K562 (cell line): Measurements from ENCODE around the gene TRMT2A. TPM values are rescaled to one million over a fixed set of nuclear protein-coding genes. Genes with fewer than 3 reads are reported as not detected.

ENCODE experiments used
- GABPA ChIP-seq: fragments of 200-800 bp; sonication (Bioruptor generic); conservative IDR thresholded peaks from 2 replicates; pipeline ENCODE4 v1.6.1; 2016; ENCODE audit warnings: low read depth, missing genetic modification characterization, missing compliant biosample characterization
- MGA ChIP-seq: fragments of 450-650 bp; IDR thresholded peaks from 2 replicates; pipeline ENCODE4 v1.6.1; 2016; ENCODE audit warnings: mild to moderate bottlenecking, moderate library complexity
- POLR2AphosphoS2 ChIP-seq: IDR thresholded peaks from 2 replicates; pipeline ENCODE4 v1.6.1; 2012; ENCODE audit warnings: low read length, improper control_type of control experiment
- RBFOX2 ChIP-seq: fragments of 200-400 bp; formaldehyde crosslinking; IDR thresholded peaks from 2 replicates; pipeline ENCODE4 v1.6.1; 2017; ENCODE audit warnings: low read depth, mild to moderate bottlenecking, low read length, moderate library complexity
- USF2 ChIP-seq: sonication (generic); formaldehyde crosslinking; IDR thresholded peaks from 2 replicates; pipeline ENCODE4 v1.5.0; 2020; ENCODE audit warnings: missing genetic modification reagents
- ZKSCAN8 ChIP-seq: fragments of 200-800 bp; sonication (Bioruptor generic); IDR thresholded peaks from 2 replicates; pipeline ENCODE4 v1.6.1; 2016; ENCODE audit warnings: missing genetic modification characterization, missing compliant biosample characterization
- ZNF444 ChIP-seq: fragments of 250-450 bp; sonication (Bioruptor Pico); IDR thresholded peaks from 2 replicates; pipeline ENCODE4 v1.4.0; 2020; ENCODE audit warnings: mild to moderate bottlenecking, moderate library complexity
- ZNF445 ChIP-seq: fragments of 250-450 bp; sonication (Bioruptor Pico); IDR thresholded peaks from 2 replicates; pipeline ENCODE4 v1.4.0; 2020; ENCODE audit warnings: low read depth, mild to moderate bottlenecking, moderate library complexity
- ZNF518B ChIP-seq: fragments of 250-450 bp; sonication (Bioruptor Pico); IDR thresholded peaks from 2 replicates; pipeline ENCODE4 v1.5.0; 2021; ENCODE audit warnings: mild to moderate bottlenecking, moderate library complexity
- ZNF583 ChIP-seq: fragments of 250-450 bp; sonication (Bioruptor Pico); IDR thresholded peaks from 2 replicates; pipeline ENCODE4 v1.4.0; 2020
- polyA plus RNA-seq, 8 experiments: library from polyadenylated mRNA; depleted of rRNA in 4 of 8; stranded (reverse) in 5 of 8; unstranded in 3 of 8; fragments of >200 nt; fragmentation: Nextera tagmentation in 2 of 8; fragmentation: Illumina TruSeq in 1 of 8; extraction: Ambion mirVana in 2 of 8; extraction: Trizol in 1 of 8; gene quantifications; 2 replicates each; pipeline versions ENCODE4 v1.2.1 to v1.2.3, GENCODE V29; 2011 to 2014; ENCODE audit warnings: inconsistent platforms in 1 of 8, missing spikeins in 1 of 8
- total RNA-seq, 7 experiments: library from RNA; depleted of rRNA in 6 of 7; stranded (reverse); fragments of >200 nt in 6 of 7; fragmentation: Illumina TruSeq in 2 of 7; extraction: Trizol in 2 of 7; gene quantifications; 2 replicates each; pipeline versions ENCODE4 v1.2.1 to v1.2.3, GENCODE V29; 2011 to 2021; ENCODE audit warnings: low replicate concordance in 1 of 7

TRMT2A gene
- total and polyA plus RNA-seq, 9 of the 15 experiments (the other 6 are each of a cell fraction or from before 2014, with no cell fraction given), result 1.6 to 265 (median 140) TPM

GRCh38 chr22:20125201-20126174 is 8.5 kb upstream of the TRMT2A start (continued):
- TF ChIP-seq POLR2AphosphoS2 (peak; percentile 10; the same call in 1 of the 2 replicates), ZNF445 (CRISPR knock-in tag) (no peak), MGA (no peak), ZKSCAN8 (CRISPR knock-in tag) (no peak), ZNF583 (CRISPR knock-in tag) (0 out of 2 replicates have a peak, but pooled peaks have one; percentile 7), USF2 (CRISPR knock-in tag) (no peak), ZNF518B (CRISPR knock-in tag) (no peak), GABPA (tag) (no peak), RBFOX2 (peak; percentile 75), ZNF444 (CRISPR knock-in tag) (no peak)
